Activated CD4-positive, alpha-beta memory T cell treated with anti-CD3 and anti-CD28 coated beads, Interleukin-2, amount 10 ng/mL, durations not matched to agents 7 days and 5 days (primary cell): ENCODE measurements around the gene SLC35F1. TPM values are rescaled to one million over a fixed set of nuclear protein-coding genes. Genes with fewer than 3 reads are reported as not detected.

Experiments
- CTCF ChIA-PET: fragments of 350-600 bp; sonication (Branson Sonifier 250); formaldehyde crosslinking; loops from one replicate; lab custom pipeline; 2021; ENCODE audit warnings: antibody characterized with exemption, inconsistent platforms; lab: Charles Lee
- POLR2A ChIA-PET: fragments of 350-600 bp; sonication (Branson Sonifier 250); formaldehyde crosslinking; loops from one replicate; lab custom pipeline; 2021; ENCODE audit warnings: antibody characterized with exemption; lab: Charles Lee
- DNase-seq: peaks from one replicate; pipeline ENCODE4 v3.0.0-alpha.2; 2020
- H3K27ac Mint-ChIP-seq: one replicate; pipeline ENCODE4 v1.8.0; 2021; ENCODE audit warnings: mild to moderate bottlenecking, mixed read lengths
- H3K27me3 Mint-ChIP-seq: one replicate; pipeline ENCODE4 v1.8.0; 2021; ENCODE audit warnings: mixed read lengths
- H3K36me3 Mint-ChIP-seq: one replicate; pipeline ENCODE4 v1.8.0; 2021; ENCODE audit warnings: low read depth, mixed read lengths
- H3K4me1 Mint-ChIP-seq: one replicate; pipeline ENCODE4 v1.8.0; 2021; ENCODE audit warnings: mixed read lengths
- H3K4me3 Mint-ChIP-seq: one replicate; pipeline ENCODE4 v1.8.0; 2021; ENCODE audit warnings: mild to moderate bottlenecking, mixed read lengths
- H3K9me3 Mint-ChIP-seq: one replicate; pipeline ENCODE4 v1.8.0; 2021; ENCODE audit warnings: mixed read lengths
- total RNA-seq, 2 experiments: library from RNA; stranded (reverse); gene quantifications; one replicate each; pipeline ENCODE4 v1.2.3, GENCODE V29; 2021

Gene SLC35F1
- total RNA-seq, 2 experiments from 2014 or later, result 0.05 TPM; not detected in 1

- ChIA-PET CTCF (no interaction called here), POLR2A (no interaction called here)
- no peaks in the 10 kb centered on the region for H3K9me3 Mint-ChIP-seq
- no peak for DNase-seq
- no peak overlapping the region for H3K27ac Mint-ChIP-seq
- no peaks in the 10 kb centered on the region for H3K4me1 Mint-ChIP-seq
- H3K36me3 Mint-ChIP-seq, result no peaks in the 10 kb centered on the region
- H3K4me3 Mint-ChIP-seq, result no peak overlapping the region
- no peaks in the 10 kb centered on the region for H3K27me3 Mint-ChIP-seq
Observed at GRCh38 chr6:118288355-118289124, 381.5 kb downstream of the SLC35F1 start.

- no peak for DNase-seq
- Mint-ChIP-seq H3K36me3 (no peaks in the 10 kb centered on the region), H3K27ac (no peak overlapping the region), H3K4me1 (no peaks in the 10 kb centered on the region), H3K9me3 (no peaks in the 10 kb centered on the region), H3K4me3 (no peak overlapping the region), H3K27me3 (peaks cover 4% of the 10 kb centered on the region)
- POLR2A ChIA-PET, result no interaction called here
- CTCF ChIA-PET, result interaction anchor here (0.7 kb wide), 1 partner anchor 73 kb away, joined by 3 read pairs; no protein-coding TSS in a partner anchor
Observed at GRCh38 chr6:118292558-118292957, 385.5 kb downstream of the SLC35F1 start.

DNA sequence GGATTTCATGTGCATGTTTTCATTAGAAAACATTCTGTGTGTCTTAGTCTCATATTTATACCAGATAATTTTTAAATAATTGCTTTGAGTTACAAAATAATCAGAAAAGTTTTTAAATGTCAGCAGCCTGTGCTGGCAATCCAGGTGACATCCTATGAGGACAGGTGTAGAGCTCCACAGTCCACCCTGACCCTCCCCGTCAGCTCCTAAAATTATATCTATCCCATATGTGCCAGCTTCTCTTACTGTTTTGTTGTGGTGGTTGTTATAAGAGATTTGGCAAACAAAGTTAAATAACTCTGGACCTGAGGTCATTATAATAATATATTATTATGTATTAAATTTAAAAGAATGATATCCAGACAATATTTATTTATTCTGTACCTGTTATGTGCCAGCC, 387.8 kb downstream of the SLC35F1 start:
- POLR2A ChIA-PET, result no interaction called here
- H3K4me1 Mint-ChIP-seq, result no peaks in the 10 kb centered on the region
- CTCF ChIA-PET, result no interaction called here
- H3K4me3 Mint-ChIP-seq, result no peak overlapping the region
- peaks cover 4% of the 10 kb centered on the region for H3K27me3 Mint-ChIP-seq
- no peak for DNase-seq
- H3K9me3 Mint-ChIP-seq, result no peaks in the 10 kb centered on the region
- no peak overlapping the region for H3K27ac Mint-ChIP-seq
- H3K36me3 Mint-ChIP-seq, result no peaks in the 10 kb centered on the region

DNA sequence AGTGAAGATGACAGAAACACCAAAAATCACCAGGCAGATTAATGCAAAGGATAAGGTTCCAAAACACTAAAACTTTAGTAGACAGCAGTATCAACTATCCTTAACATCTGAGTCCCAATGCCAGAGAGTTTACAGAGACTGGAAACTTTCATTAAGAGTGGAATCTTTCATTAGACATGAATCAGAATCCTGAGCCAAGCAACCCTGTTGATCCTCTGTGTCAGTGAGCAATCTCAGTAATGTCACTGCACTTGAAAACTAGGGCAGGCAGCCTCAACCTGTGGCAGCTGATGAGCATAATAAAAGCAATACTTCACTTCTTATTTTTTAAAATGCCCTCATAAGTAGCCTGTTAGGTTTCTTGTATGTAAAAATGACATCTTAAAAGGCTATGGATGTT, 388.3 kb downstream of the SLC35F1 start:
- Mint-ChIP-seq H3K36me3 (no peaks in the 10 kb centered on the region), H3K27me3 (peaks cover 4% of the 10 kb centered on the region), H3K9me3 (no peaks in the 10 kb centered on the region), H3K4me1 (no peaks in the 10 kb centered on the region), H3K4me3 (no peak overlapping the region), H3K27ac (no peak overlapping the region)
- ChIA-PET CTCF (no interaction called here), POLR2A (no interaction called here)
- no peak for DNase-seq

GRCh38 chr6:118296129-118296901, 389.3 kb downstream of the SLC35F1 start:
- Mint-ChIP-seq H3K4me1 (no peaks in the 10 kb centered on the region), H3K9me3 (no peaks in the 10 kb centered on the region)
- CTCF ChIA-PET, result interaction anchor here (0.9 kb wide), 1 partner anchor 47 kb away, joined by 3 read pairs; no protein-coding TSS in a partner anchor

DNA sequence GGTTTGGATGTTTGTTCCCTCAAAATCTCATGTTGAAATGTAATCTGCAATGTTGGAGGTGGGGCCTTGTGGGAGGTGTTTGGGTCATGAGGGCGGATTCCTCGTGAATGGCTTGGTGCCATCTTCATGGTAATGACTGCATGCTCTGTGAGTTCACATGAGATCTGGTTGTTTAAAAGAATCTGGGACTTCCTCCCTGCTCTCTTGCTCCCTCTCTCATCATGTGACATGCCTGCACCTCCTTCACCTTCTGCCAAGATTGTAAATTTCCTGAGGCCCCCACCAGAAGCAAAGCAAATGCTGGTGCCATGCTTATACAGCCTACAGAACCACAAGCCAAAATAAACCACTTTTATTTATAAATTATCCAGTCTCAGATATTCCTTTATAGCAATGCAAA, 390.8 kb downstream of the SLC35F1 start:
- no peak overlapping the region for H3K4me3 Mint-ChIP-seq
- ChIA-PET POLR2A (no interaction called here), CTCF (no interaction called here)

More at GRCh38 chr6:118296129-118296901, 389.3 kb downstream of the SLC35F1 start:
- POLR2A ChIA-PET, result no interaction called here
- DNase-seq, result no peak
- H3K4me3 Mint-ChIP-seq, result no peak overlapping the region
- H3K27ac Mint-ChIP-seq, result no peak overlapping the region
- H3K36me3 Mint-ChIP-seq, result no peaks in the 10 kb centered on the region
- H3K27me3 Mint-ChIP-seq, result peaks cover 4% of the 10 kb centered on the region

GRCh38 chr6:118298476-118299427, 391.7 kb downstream of the SLC35F1 start:
- ChIA-PET CTCF (no interaction called here), POLR2A (no interaction called here)
- Mint-ChIP-seq H3K36me3 (no peaks in the 10 kb centered on the region), H3K27ac (no peak overlapping the region), H3K4me1 (no peaks in the 10 kb centered on the region), H3K4me3 (no peak overlapping the region), H3K27me3 (peaks cover 4% of the 10 kb centered on the region), H3K9me3 (no peaks in the 10 kb centered on the region)
- DNase-seq, result no peak

More for the DNA sequence above, 390.8 kb downstream of the SLC35F1 start:
- DNase-seq, result no peak
- Mint-ChIP-seq H3K9me3 (no peaks in the 10 kb centered on the region), H3K36me3 (no peaks in the 10 kb centered on the region), H3K27me3 (peaks cover 4% of the 10 kb centered on the region), H3K27ac (no peak overlapping the region), H3K4me1 (no peaks in the 10 kb centered on the region)

DNA sequence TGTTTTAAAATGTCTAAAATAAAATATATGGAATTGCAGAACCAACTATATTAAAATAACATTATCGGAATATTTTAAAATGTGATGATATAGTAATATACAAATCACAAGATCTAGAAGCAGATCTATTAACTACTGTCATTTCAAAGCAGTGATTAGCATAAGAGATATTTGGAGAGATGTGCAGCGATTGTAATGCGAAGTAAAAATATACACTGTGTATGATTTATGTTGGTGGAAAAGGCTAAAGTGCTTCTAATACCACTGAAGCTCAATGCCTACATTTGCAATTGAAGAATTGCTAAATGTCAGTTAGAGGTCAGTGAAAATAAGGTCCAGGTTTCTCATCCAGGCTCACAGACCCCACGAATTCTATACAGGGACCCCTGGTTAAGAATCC, 392.4 kb downstream of the SLC35F1 start:
- ChIA-PET POLR2A (no interaction called here), CTCF (no interaction called here)
- Mint-ChIP-seq H3K4me1 (no peaks in the 10 kb centered on the region), H3K36me3 (no peaks in the 10 kb centered on the region), H3K27me3 (peaks cover 4% of the 10 kb centered on the region), H3K9me3 (no peaks in the 10 kb centered on the region), H3K4me3 (no peak overlapping the region), H3K27ac (no peak overlapping the region)
- DNase-seq, result no peak

GRCh38 chr6:118304321-118304720, 397.3 kb downstream of the SLC35F1 start:
- Mint-ChIP-seq H3K4me3 (no peak overlapping the region), H3K27me3 (no peaks in the 10 kb centered on the region), H3K9me3 (no peaks in the 10 kb centered on the region), H3K36me3 (no peaks in the 10 kb centered on the region), H3K27ac (no peak overlapping the region), H3K4me1 (no peaks in the 10 kb centered on the region)
- CTCF ChIA-PET, result no interaction called here
- DNase-seq, result no peak
- POLR2A ChIA-PET, result no interaction called here

DNA sequence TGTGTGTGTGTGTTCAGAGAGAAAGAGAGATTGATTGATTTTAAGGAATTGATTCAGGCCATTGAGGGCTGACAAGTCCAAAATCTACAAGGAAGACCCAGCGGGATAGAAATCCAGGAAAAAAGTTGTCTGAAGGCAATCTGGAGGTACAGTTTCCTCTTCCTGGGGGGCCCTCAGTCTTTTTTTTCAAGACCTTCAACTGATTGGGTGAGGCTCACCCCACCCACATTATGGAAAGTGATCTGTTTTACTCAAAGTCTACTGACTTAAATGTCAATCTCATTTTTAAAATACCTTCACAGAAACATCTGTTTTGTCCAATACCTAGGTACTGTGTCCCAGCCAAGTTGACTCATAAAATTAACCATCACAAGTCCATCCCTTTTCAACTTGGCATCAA, 398.0 kb downstream of the SLC35F1 start:
- Mint-ChIP-seq H3K27me3 (no peaks in the 10 kb centered on the region), H3K27ac (no peak overlapping the region), H3K4me3 (no peak overlapping the region), H3K4me1 (no peaks in the 10 kb centered on the region), H3K9me3 (no peaks in the 10 kb centered on the region), H3K36me3 (no peaks in the 10 kb centered on the region)
- ChIA-PET POLR2A (no interaction called here), CTCF (no interaction called here)
- no peak for DNase-seq

- no peaks in the 10 kb centered on the region for H3K36me3 Mint-ChIP-seq
- no peaks in the 10 kb centered on the region for H3K9me3 Mint-ChIP-seq
- CTCF ChIA-PET, result no interaction called here
- no peak overlapping the region for H3K27ac Mint-ChIP-seq
- POLR2A ChIA-PET, result no interaction called here
- no peak for DNase-seq
- no peaks in the 10 kb centered on the region for H3K4me1 Mint-ChIP-seq
- no peak overlapping the region for H3K4me3 Mint-ChIP-seq
- H3K27me3 Mint-ChIP-seq, result peaks cover 1% of the 10 kb centered on the region
Observed at GRCh38 chr6:118306392-118307238, 399.6 kb downstream of the SLC35F1 start.

- Mint-ChIP-seq H3K36me3 (no peaks in the 10 kb centered on the region), H3K9me3 (no peaks in the 10 kb centered on the region), H3K4me1 (no peaks in the 10 kb centered on the region), H3K27me3 (peaks cover 1% of the 10 kb centered on the region), H3K27ac (no peak overlapping the region), H3K4me3 (no peak overlapping the region)
- POLR2A ChIA-PET, result no interaction called here
- no peak for DNase-seq
- CTCF ChIA-PET, result no interaction called here
Observed at GRCh38 chr6:118307581-118307980, 400.5 kb downstream of the SLC35F1 start.
